CD4-positive, alpha-beta memory T cell (primary cell): ENCODE measurements around the gene CLCN2. TPM values are rescaled to one million over a fixed set of nuclear protein-coding genes. Genes with fewer than 3 reads are reported as not detected.

ENCODE experiments used
- CTCF ChIA-PET: fragments of 350-600 bp; sonication (Branson Sonifier 250); formaldehyde crosslinking; loops from one replicate; lab custom pipeline; 2021; ENCODE audit warnings: inconsistent platforms; ENCODE audit not compliant: partially characterized antibody; lab: Charles Lee
- POLR2A ChIA-PET: fragments of 350-600 bp; sonication (Branson Sonifier 250); formaldehyde crosslinking; loops from one replicate; lab custom pipeline; 2021; ENCODE audit not compliant: partially characterized antibody; lab: Charles Lee
- DNase-seq, 5 donors: peaks; one replicate each; pipeline versions ENCODE4 v3.0.0 to v3.0.0-alpha.2; 2020 to 2022; ENCODE audit warnings: mixed read lengths in 1 of 5
- H3K27ac ChIP-seq: one replicate; pipeline ENCODE4 v1.7.0; 2013; ENCODE audit warnings: low read depth, low read length
- H3K27me3 ChIP-seq: 2 replicates; pipeline ENCODE4 v1.7.0; 2013; ENCODE audit warnings: mild to moderate bottlenecking, low read length, moderate library complexity; ENCODE audit not compliant: insufficient read depth
- H3K36me3 ChIP-seq: 2 replicates; pipeline ENCODE4 v1.7.0; 2013; ENCODE audit warnings: mild to moderate bottlenecking, low read length, moderate library complexity; ENCODE audit not compliant: insufficient read depth
- H3K4me1 ChIP-seq: 2 replicates; pipeline ENCODE4 v1.7.0; 2013; ENCODE audit warnings: mild to moderate bottlenecking, low read length, moderate library complexity; ENCODE audit not compliant: insufficient read depth
- H3K4me3 ChIP-seq, 2 donors: one replicate each; pipeline ENCODE4 v1.7.0; 2013; ENCODE audit warnings: low read length in 2 of 2, mild to moderate bottlenecking in 1 of 2
- H3K9me3 ChIP-seq, 2 donors: one replicate each; pipeline ENCODE4 v1.7.0; 2013; ENCODE audit warnings: low read length in 2 of 2, control low read depth in 1 of 2; ENCODE audit not compliant: control insufficient read depth in 1 of 2
- H3K27ac Mint-ChIP-seq, 7 donors: one replicate each; pipeline ENCODE4 v1.8.0; 2020 to 2021; ENCODE audit warnings: mixed read lengths in 7 of 7, mild to moderate bottlenecking in 6 of 7, inconsistent platforms in 3 of 7, moderate library complexity in 3 of 7
- H3K27me3 Mint-ChIP-seq, 2 donors: one replicate each; pipeline ENCODE4 v1.8.0; 2020 to 2021; ENCODE audit warnings: mixed read lengths in 2 of 2
- H3K36me3 Mint-ChIP-seq, 2 donors: one replicate each; pipeline ENCODE4 v1.8.0; 2020 to 2021; ENCODE audit warnings: mixed read lengths in 2 of 2, inconsistent platforms in 1 of 2, mild to moderate bottlenecking in 1 of 2
- H3K4me1 Mint-ChIP-seq, 4 donors: one replicate each; pipeline ENCODE4 v1.8.0; 2020 to 2021; ENCODE audit warnings: mixed read lengths in 4 of 4, mild to moderate bottlenecking in 1 of 4
- H3K4me3 Mint-ChIP-seq, 8 donors: one replicate each; pipeline ENCODE4 v1.8.0; 2020 to 2021; ENCODE audit warnings: mixed read lengths in 8 of 8, mild to moderate bottlenecking in 7 of 8, moderate library complexity in 6 of 8, inconsistent platforms in 3 of 8
- H3K9me3 Mint-ChIP-seq, 8 donors: one replicate each; pipeline ENCODE4 v1.8.0; 2020 to 2021; ENCODE audit warnings: mixed read lengths in 8 of 8, mild to moderate bottlenecking in 5 of 8, inconsistent platforms in 3 of 8, moderate library complexity in 1 of 8
- intact Hi-C: fragments of 100-400 bp; cut with micrococcal nuclease; formaldehyde crosslinking; loops from one replicate; pipeline ENCODE4 v1.15.1; 2023
- polyA plus RNA-seq, 2 donors: library from polyadenylated mRNA; unstranded; fragments of 300-500 nt; fragmentation: Illumina TruSeq; gene quantifications; one replicate each; pipeline ENCODE4 v1.2.3, GENCODE V29; 2021
- total RNA-seq, 2 experiments: library from RNA; stranded (reverse); gene quantifications; one replicate each; pipeline ENCODE4 v1.2.3, GENCODE V29; 2021

The CLCN2 gene
- total and polyA plus RNA-seq, 4 experiments from 2014 or later: 0.24 to 5.4 (median 2.1) TPM

DNA sequence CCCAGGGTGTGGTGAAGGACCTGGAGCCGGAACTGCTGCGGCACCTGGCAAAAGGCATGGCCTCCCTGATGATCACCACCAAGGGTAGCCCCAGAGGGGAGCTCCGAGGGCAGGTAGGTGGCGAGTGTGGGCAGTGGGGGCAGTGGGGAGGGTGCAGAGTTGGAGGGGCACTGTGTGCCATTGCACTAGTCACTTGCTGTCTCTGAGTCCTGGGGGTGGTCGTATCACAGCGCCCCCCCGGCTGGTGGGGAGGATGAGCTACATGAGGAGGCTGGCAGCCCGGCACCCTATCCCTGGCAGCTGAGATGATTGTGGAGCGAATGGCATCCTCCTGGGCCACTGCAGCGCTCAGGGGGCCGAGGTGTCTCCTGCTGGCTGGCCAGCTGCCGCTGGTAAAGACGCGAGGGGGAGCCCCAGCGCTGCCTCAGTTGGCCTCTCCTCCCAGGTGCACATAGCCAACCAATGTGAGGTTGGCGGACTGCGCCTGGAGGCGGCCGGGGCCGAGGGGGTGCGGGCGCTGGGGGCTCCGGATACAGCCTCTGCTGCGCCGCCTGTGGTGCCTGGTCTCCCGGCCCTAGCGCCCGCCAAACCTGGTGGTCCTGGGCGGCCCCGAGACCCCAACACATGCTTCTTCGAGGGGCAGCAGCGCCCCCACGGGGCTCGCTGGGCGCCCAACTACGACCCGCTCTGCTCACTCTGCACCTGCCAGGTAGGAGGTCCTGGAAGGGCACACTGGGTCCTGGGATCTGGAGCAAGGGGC, 24.8 kb upstream of the CLCN2 start:
- CTCF ChIA-PET: interaction anchor here (1.1 to 1.5 kb wide), 2 partner anchors 32 to 128 kb away, joined by 4 read pairs; no protein-coding TSS in a partner anchor
- Mint-ChIP-seq H3K9me3 (peaks cover 0 to 2% (median 0%) of the 10 kb centered on the region in 8 donors), H3K4me1 (peaks cover 0 to 5% (median 1%) of the 10 kb centered on the region in 4 donors)

DNA sequence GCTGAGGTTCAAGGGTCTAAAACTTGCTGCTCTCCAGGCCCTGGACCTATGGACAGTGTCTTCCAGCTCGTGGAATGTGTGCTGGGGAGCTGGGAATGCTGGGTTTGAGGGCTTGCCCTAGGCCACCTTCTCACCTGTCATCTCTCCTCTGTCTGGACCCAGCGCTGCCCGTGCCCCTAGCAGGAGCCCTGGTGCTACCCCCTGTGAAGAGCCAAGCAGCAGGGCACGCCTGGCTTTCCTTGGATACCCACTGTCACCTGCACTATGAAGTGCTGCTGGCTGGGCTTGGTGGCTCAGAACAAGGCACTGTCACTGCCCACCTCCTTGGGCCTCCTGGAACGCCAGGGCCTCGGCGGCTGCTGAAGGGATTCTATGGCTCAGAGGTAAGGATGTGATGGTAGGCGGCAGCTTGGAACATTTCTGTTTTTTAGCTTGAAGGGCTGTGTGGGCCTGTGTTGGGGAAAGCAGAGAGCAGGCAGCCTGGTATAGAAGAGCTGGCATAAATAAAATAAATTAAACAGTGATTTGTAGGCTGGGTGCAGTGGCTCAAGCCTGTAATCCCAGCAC, 23.5 kb upstream of the CLCN2 start:
- H3K27me3 ChIP-seq: peaks cover 13% of the 10 kb centered on the region
- H3K4me1 ChIP-seq: peaks cover 14% of the 10 kb centered on the region
- Mint-ChIP-seq H3K4me3 (no peak overlapping the region), H3K27me3 (peaks cover 27 to 46% of the 10 kb centered on the region in 2 donors), H3K9me3 (no peaks in the 10 kb centered on the region), H3K27ac (no peak overlapping the region), H3K36me3 (no peaks in the 10 kb centered on the region), H3K4me1 (peaks cover 2 to 10% (median 6%) of the 10 kb centered on the region in 4 donors)
- no peak overlapping the region for H3K4me3 ChIP-seq
- no peak for DNase-seq
- ChIA-PET CTCF (interaction anchor here (1.1 to 2.2 kb wide), 4 partner anchors 10 to 129 kb away, joined by 3 to 9 read pairs (median 4); no protein-coding TSS in a partner anchor), POLR2A (no interaction called here)
- no peaks in the 10 kb centered on the region for H3K9me3 ChIP-seq
- intact Hi-C loops: no loop called here
- no peaks in the 10 kb centered on the region for H3K36me3 ChIP-seq
- no peak overlapping the region for H3K27ac ChIP-seq

More for the DNA sequence above, 24.8 kb upstream of the CLCN2 start:
- POLR2A ChIA-PET: no interaction called here
- Histone ChIP-seq H3K4me1 (peaks cover 7% of the 10 kb centered on the region), H3K36me3 (no peaks in the 10 kb centered on the region), H3K27me3 (peaks cover 8% of the 10 kb centered on the region), H3K27ac (no peak overlapping the region), H3K4me3 (no peak overlapping the region), H3K9me3 (no peaks in the 10 kb centered on the region)
- Mint-ChIP-seq H3K27me3 (peaks cover 23 to 52% of the 10 kb centered on the region in 2 donors), H3K4me3 (no peak overlapping the region), H3K36me3 (no peaks in the 10 kb centered on the region), H3K27ac (no peak overlapping the region)
- DNase-seq: no peak
- intact Hi-C loops: no loop called here

DNA sequence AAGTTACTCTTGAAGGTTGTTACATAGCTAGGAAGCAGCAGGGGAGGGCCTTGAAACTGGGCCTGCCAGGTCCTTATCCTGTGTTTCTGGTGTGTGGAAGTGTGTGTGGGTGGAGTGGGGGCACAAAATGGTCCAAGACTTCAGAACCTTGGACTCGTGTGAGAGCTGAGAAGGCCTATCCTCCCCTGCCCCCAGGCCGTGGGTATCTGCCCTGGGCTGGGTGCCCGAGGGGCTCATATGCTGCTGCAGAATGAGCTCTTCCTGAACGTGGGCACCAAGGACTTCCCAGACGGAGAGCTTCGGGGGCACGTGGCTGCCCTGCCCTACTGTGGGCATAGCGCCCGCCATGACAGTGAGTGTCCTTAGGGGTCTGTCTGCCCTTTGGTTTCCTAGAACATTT, 22.9 kb upstream of the CLCN2 start:
- Histone ChIP-seq H3K27me3 (peaks cover 14% of the 10 kb centered on the region), H3K36me3 (no peaks in the 10 kb centered on the region), H3K9me3 (no peaks in the 10 kb centered on the region), H3K4me3 (no peak overlapping the region), H3K27ac (no peak overlapping the region), H3K4me1 (peaks cover 14% of the 10 kb centered on the region)
- ChIA-PET POLR2A (interaction anchor here (0.6 kb wide), 1 partner anchor 232 kb away, joined by 3 read pairs; no protein-coding TSS in a partner anchor), CTCF (interaction anchor here (1.1 to 2.2 kb wide), 2 partner anchors 9 to 12 kb away, joined by 3 to 9 read pairs; no protein-coding TSS in a partner anchor)
- Mint-ChIP-seq H3K36me3 (no peaks in the 10 kb centered on the region), H3K4me1 (peaks cover 2 to 10% (median 7%) of the 10 kb centered on the region in 4 donors), H3K27ac (no peak overlapping the region), H3K4me3 (no peak overlapping the region), H3K9me3 (no peaks in the 10 kb centered on the region), H3K27me3 (peaks cover 28 to 43% of the 10 kb centered on the region in 2 donors)
- intact Hi-C loops: no loop called here
- no peak for DNase-seq

DNA sequence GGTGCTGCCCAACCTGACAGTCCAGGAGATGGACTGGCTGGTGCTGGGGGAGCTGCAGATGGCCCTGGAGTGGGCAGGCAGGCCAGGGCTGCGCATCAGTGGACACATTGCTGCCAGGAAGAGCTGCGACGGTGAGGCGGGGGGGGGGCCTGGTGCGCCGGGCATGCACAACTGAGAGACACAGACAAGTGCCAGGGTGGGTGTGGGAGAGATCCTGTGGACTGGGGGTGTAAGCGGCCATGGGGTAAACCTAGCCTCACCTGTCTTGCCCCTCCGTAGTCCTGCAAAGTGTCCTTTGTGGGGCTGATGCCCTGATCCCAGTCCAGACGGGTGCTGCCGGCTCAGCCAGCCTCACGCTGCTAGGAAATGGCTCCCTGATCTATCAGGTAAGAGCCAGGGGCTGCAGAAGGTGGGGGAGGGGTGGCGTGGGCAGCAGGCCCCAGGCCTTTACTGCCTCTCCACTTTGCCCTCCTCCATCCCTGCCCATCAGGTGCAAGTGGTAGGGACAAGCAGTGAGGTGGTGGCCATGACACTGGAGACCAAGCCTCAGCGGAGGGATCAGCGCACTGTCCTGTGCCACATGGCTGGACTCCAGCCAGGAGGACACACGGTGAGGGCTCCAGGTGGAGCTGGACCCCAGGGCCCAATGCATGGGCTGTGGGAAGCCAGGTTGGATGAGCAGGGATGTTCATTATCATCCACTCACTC, 21.8 kb upstream of the CLCN2 start:
- Mint-ChIP-seq H3K36me3 (no peaks in the 10 kb centered on the region), H3K27me3 (peaks cover 37 to 53% of the 10 kb centered on the region in 2 donors), H3K27ac (no peak overlapping the region), H3K4me1 (peaks cover 2 to 16% (median 8%) of the 10 kb centered on the region in 4 donors), H3K4me3 (no peak overlapping the region), H3K9me3 (no peaks in the 10 kb centered on the region)
- Histone ChIP-seq H3K27me3 (peaks cover 24% of the 10 kb centered on the region), H3K36me3 (no peaks in the 10 kb centered on the region), H3K4me3 (no peak overlapping the region), H3K27ac (no peak overlapping the region), H3K4me1 (peaks cover 14% of the 10 kb centered on the region), H3K9me3 (no peaks in the 10 kb centered on the region)
- ChIA-PET CTCF (interaction anchor here (2.2 kb wide), 1 partner anchor 11 kb away, joined by 9 read pairs; no protein-coding TSS in a partner anchor), POLR2A (no interaction called here)
- intact Hi-C loops: no loop called here
- no peak for DNase-seq

DNA sequence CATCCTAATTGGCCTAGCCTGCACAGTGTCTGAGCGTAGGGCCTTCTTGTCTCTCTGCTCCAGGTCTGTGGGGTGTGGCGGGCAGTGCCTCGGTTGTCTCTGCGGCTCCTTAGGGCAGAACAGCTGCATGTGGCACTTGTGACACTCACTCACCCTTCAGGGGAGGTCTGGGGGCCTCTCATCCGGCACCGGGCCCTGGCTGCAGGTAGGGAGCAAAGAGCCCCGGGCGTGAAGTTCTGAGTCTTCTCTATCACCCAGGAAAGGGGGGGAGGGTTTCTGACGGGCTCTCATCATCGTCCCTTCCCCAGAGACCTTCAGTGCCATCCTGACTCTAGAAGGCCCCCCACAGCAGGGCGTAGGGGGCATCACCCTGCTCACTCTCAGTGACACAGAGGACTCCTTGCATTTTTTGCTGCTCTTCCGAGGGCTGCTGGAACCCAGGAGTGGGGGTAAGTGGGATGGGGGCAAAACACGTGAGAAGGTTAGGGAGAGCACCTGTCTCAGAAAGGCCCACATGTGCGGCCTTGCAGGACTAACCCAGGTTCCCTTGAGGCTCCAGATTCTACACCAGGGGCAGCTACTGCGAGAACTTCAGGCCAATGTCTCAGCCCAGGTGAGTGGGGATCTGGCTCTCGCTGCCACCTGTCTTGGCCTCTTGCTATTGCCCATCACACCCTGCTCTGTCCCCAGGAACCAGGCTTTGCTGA, 21.1 kb upstream of the CLCN2 start:
- peak overlapping the region in 1 of 8 donors; percentile 84 for H3K4me3 Mint-ChIP-seq
- intact Hi-C loops: no loop called here
- H3K27me3 Mint-ChIP-seq: peaks cover 36 to 52% of the 10 kb centered on the region in 2 donors
- no peak overlapping the region for H3K27ac Mint-ChIP-seq
- CTCF ChIA-PET: no interaction called here
- no peaks in the 10 kb centered on the region for H3K9me3 ChIP-seq
- no peaks in the 10 kb centered on the region for H3K36me3 ChIP-seq
- no peak overlapping the region for H3K4me3 ChIP-seq
- H3K9me3 Mint-ChIP-seq: peaks cover 0 to 2% (median 0%) of the 10 kb centered on the region in 8 donors
- peaks cover 14% of the 10 kb centered on the region for H3K4me1 ChIP-seq
- peaks cover 2 to 16% (median 8%) of the 10 kb centered on the region in 4 donors for H3K4me1 Mint-ChIP-seq
- no peaks in the 10 kb centered on the region for H3K36me3 Mint-ChIP-seq
- H3K27ac ChIP-seq: no peak overlapping the region
- POLR2A ChIA-PET: no interaction called here
- DNase-seq: no peak
- peaks cover 29% of the 10 kb centered on the region for H3K27me3 ChIP-seq

DNA sequence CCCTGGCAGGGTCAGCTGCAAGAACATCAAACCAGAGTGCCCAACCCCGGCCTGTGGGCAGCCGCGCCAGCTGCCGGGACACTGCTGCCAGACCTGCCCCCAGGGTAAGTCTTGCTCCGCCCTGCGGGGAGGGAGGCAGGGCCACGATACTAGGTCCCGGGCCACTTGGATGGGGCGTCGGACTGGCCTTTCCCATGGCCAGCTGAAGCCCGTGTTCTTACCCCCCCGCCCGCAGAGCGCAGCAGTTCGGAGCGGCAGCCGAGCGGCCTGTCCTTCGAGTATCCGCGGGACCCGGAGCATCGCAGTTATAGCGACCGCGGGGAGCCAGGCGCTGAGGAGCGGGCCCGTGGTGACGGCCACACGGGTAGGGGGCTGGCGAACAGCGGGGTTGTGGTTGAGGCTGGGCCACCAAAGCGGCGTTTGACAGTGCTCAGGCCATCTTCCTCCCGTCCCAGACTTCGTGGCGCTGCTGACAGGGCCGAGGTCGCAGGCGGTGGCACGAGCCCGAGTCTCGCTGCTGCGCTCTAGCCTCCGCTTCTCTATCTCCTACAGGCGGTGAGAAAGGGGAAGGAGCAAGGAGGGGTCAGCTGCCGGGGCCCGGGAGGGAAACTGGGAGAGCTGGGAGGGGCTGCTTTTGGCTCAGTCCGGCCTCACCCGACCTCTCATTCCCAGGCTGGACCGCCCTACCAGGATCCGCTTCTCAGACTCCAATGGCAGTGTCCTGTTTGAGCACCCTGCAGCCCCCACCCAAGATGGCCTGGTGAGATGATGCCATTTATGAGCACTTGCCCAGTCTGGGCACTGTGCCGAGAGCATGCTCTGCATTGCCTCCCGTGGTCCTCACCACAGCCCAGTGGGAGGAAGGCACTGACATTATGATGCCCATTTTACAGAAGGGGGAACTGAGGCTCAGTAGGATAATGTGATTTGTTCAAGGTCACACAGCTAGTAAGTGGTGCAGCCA, 20.1 kb upstream of the CLCN2 start:
- CTCF ChIA-PET: interaction anchor here (0.9 to 1.1 kb wide), 4 partner anchors 9 to 132 kb away, joined by 3 to 4 read pairs (median 3); no protein-coding TSS in a partner anchor
- intact Hi-C loops: no loop called here
- H3K27me3 Mint-ChIP-seq: peaks cover 39 to 58% of the 10 kb centered on the region in 2 donors
- H3K9me3 Mint-ChIP-seq: peaks cover 0 to 2% (median 0%) of the 10 kb centered on the region in 8 donors
- no peaks in the 10 kb centered on the region for H3K36me3 Mint-ChIP-seq
- Histone ChIP-seq H3K36me3 (no peaks in the 10 kb centered on the region), H3K4me3 (peak overlapping the region in 1 of 2 donors; percentile 24), H3K27ac (no peak overlapping the region), H3K27me3 (peaks cover 29% of the 10 kb centered on the region), H3K9me3 (no peaks in the 10 kb centered on the region), H3K4me1 (peaks cover 14% of the 10 kb centered on the region)
- POLR2A ChIA-PET: interaction anchor here (0.8 kb wide), 1 partner anchor 408 kb away, joined by 3 read pairs; no protein-coding TSS in a partner anchor
- peaks cover 2 to 16% (median 8%) of the 10 kb centered on the region in 4 donors for H3K4me1 Mint-ChIP-seq
- H3K4me3 Mint-ChIP-seq: peak overlapping the region in 7 of 8 donors; percentile 21 to 84 (median 75)
- DNase-seq: no peak
- no peak overlapping the region for H3K27ac Mint-ChIP-seq
